RWPE2 (cell line): ENCODE data around the gene CENPX.
A peak's percentile ranks its signal among the peaks of the same experiment; 100 is the strongest.

ENCODE experiments used
- ATAC-seq: fragments of 200-7000 bp; cut with Tn5 transposase; 3 replicates; pipeline ENCODE4 v1.9.1; 2021; ENCODE audit warnings: low read depth
- DNase-seq: peaks from one replicate; pipeline ENCODE4 v3.0.0-alpha.2; 2020; ENCODE audit warnings: low spot score
- H3K27ac ChIP-seq: fragments of 450-650 bp; 2 replicates; pipeline ENCODE4 v1.5.1; 2017; ENCODE audit warnings: mild to moderate bottlenecking; ENCODE audit not compliant: poor library complexity, severe bottlenecking
- H3K27me3 ChIP-seq: fragments of 250-450 bp; sonication (Bioruptor Pico); 2 replicates; pipeline ENCODE4 v1.5.1; 2021; ENCODE audit warnings: mild to moderate bottlenecking, moderate library complexity; ENCODE audit not compliant: insufficient read depth, poor library complexity, severe bottlenecking
- H3K36me3 ChIP-seq: fragments of 250-450 bp; sonication (Bioruptor Pico); 2 replicates; pipeline ENCODE4 v1.5.1; 2020; ENCODE audit warnings: low read depth, mild to moderate bottlenecking, moderate library complexity
- H3K4me1 ChIP-seq: fragments of 250-450 bp; sonication (Bioruptor Pico); 2 replicates; pipeline ENCODE4 v1.5.1; 2021; ENCODE audit warnings: mild to moderate bottlenecking, moderate library complexity; ENCODE audit not compliant: insufficient read depth, poor library complexity, severe bottlenecking
- H3K4me3 ChIP-seq: fragments of 250-450 bp; sonication (Bioruptor Pico); 2 replicates; pipeline ENCODE4 v1.5.1; 2021; ENCODE audit warnings: mild to moderate bottlenecking, moderate library complexity; ENCODE audit not compliant: severe bottlenecking
- H3K9me3 ChIP-seq: fragments of 250-450 bp; sonication (Bioruptor Pico); 2 replicates; pipeline ENCODE4 v1.5.1; 2021; ENCODE audit warnings: mild to moderate bottlenecking, moderate library complexity; ENCODE audit not compliant: severe bottlenecking
- TF ChIP-seq, protein P1 (sequence below): fragments of 450-650 bp; IDR thresholded peaks from one replicate; pipeline ENCODE4 v1.5.1; 2017; ENCODE audit warnings: mild to moderate bottlenecking, moderate library complexity; ENCODE audit not compliant: poor library complexity, severe bottlenecking

Gene CENPX

DNA sequence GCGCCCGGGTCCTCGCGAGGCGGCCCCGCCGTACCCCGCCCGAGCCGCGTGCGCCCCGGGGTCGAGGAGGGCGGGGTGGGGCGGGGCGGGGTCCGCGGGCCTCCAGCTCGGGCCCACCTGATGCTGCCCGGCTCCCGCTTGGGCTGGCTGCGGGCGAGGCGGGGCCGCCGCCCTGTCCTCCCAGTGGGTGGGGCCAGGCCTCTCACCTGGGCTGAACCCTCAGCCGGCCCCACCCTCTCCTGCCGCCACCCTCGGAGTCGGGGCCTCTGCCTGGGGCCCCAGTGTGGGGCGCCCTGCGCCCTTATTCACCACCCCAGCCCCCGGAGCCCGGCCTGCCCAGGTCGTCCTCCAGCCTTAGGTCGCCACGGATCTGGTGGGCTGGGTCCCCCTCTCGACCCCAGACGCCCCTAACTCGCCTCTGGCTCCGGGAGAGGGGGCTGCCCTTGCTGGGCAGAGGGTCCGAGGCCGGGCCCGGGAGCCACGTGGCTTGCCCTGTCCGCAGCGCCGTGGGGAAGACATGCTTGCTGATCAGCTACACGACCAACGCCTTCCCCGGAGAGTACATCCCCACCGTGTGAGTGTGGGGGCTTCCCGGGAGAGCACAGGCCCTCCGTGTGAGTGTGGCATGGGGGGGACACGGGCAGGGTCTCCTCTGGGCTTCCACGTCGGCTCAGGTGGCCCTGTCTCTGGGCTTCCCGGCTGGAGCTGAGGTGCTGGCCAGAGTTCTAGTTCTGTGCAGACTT is 9.4 kb upstream of the CENPX start:
- TF ChIP-seq, protein P1, sequence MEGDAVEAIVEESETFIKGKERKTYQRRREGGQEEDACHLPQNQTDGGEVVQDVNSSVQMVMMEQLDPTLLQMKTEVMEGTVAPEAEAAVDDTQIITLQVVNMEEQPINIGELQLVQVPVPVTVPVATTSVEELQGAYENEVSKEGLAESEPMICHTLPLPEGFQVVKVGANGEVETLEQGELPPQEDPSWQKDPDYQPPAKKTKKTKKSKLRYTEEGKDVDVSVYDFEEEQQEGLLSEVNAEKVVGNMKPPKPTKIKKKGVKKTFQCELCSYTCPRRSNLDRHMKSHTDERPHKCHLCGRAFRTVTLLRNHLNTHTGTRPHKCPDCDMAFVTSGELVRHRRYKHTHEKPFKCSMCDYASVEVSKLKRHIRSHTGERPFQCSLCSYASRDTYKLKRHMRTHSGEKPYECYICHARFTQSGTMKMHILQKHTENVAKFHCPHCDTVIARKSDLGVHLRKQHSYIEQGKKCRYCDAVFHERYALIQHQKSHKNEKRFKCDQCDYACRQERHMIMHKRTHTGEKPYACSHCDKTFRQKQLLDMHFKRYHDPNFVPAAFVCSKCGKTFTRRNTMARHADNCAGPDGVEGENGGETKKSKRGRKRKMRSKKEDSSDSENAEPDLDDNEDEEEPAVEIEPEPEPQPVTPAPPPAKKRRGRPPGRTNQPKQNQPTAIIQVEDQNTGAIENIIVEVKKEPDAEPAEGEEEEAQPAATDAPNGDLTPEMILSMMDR = no peak
- no peaks in the 10 kb centered on the region for H3K27me3 ChIP-seq
- peak; percentile 65 for ATAC-seq
- H3K4me3 ChIP-seq = peak overlapping the region; percentile 46
- H3K4me1 ChIP-seq = no peaks in the 10 kb centered on the region
- peaks cover 18% of the 10 kb centered on the region for H3K36me3 ChIP-seq
- H3K9me3 ChIP-seq = no peaks in the 10 kb centered on the region
- H3K27ac ChIP-seq = peak overlapping the region; percentile 52
- no peak for DNase-seq

DNA sequence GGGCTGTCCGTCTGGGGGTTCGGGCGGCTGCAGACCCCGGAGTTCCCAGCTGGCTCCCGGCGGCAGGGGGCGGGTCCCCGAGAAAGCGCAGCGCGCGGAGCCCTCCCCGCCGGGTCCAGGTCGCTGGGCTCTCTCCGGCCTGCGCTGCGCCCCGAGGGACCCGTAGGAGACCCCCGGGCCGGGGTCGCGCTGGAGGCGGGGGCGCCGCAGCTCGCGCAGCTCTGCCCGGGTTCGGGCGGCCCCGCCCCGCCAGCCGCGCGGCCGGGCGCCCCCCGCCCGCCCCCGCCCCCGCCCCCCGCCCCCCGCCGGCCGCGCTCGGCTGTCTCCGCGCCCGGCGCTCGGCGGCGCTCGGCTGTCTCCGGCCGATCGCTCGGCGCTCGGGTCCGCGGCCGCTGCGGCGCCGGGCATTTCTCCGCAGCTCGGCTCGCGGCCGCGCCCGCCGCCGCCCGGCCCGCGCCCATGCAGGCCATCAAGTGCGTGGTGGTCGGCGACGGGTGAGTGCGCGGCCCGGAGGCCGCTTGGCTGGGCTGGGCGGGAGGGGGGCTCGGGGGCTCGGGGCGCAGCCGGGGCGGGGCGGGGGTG is 8.7 kb upstream of the CENPX start, which contains the start of gene RAC3:
Gene RAC3 (plus strand): TSS at position 376 of the 582 bp plus-strand sequence. CDS start 84 bp downstream, at position 460.
- no peaks in the 10 kb centered on the region for H3K9me3 ChIP-seq
- ATAC-seq (peak; percentile 11), DNase-seq (no peak)
- peak within 1 kb of the TSS; percentile 46 for H3K4me3 ChIP-seq
- H3K27ac ChIP-seq = peak within 1 kb of the TSS; percentile 52
- TF ChIP-seq, protein P1 = no peak
- peaks cover 15% of the 10 kb centered on the region for H3K36me3 ChIP-seq
- no peaks in the 10 kb centered on the region for H3K27me3 ChIP-seq
- H3K4me1 ChIP-seq = no peaks in the 10 kb centered on the region

DNA sequence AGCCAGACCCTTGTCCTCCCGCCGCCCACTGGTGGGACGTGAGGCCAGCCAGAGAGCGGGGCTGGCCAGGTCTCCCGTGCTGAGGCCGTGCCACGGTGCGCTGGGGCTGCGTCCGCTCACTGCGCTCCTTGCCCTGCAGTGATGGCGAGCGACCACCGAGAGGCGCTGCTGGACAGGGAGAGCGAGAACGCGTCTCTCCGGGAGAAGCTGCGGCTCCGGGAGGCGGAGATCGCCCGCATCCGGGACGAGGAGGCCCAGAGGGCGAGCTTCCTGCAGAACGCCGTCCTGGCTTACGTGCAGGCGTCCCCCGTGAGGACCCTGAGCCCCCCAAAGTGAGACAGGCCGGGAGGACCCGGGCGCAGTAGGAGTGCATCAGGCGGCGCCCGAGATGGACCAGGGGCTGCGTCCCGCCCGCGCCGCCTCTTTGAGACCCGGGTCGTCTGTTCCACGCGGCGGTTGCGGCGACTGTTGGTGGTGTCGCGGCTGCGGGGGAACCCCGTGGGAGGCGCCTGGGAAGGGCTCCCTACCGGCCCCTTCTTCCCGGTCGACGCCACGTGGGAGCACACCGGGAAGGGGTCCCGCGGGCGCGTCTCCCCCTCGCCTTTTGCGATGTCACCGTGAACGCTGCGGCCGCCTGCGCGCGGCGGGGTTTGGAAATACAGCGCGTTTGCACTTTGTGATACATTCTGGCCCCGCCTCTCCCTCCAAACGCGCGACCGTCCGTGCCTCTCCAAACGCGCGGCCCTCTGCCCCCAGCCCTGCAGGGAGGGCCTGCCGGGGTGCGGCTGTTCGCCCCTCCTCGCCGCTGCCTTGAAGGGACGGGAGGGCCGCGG is 8.0 kb upstream of the CENPX start:
- ATAC-seq (peak; percentile 49), DNase-seq (no peak)
- no peaks in the 10 kb centered on the region for H3K4me1 ChIP-seq
- no peaks in the 10 kb centered on the region for H3K27me3 ChIP-seq
- H3K27ac ChIP-seq = peak overlapping the region; percentile 52
- peaks cover 8% of the 10 kb centered on the region for H3K36me3 ChIP-seq
- no peaks in the 10 kb centered on the region for H3K9me3 ChIP-seq
- TF ChIP-seq, protein P1 = peak; percentile 86
- peak overlapping the region; percentile 46 for H3K4me3 ChIP-seq

DNA sequence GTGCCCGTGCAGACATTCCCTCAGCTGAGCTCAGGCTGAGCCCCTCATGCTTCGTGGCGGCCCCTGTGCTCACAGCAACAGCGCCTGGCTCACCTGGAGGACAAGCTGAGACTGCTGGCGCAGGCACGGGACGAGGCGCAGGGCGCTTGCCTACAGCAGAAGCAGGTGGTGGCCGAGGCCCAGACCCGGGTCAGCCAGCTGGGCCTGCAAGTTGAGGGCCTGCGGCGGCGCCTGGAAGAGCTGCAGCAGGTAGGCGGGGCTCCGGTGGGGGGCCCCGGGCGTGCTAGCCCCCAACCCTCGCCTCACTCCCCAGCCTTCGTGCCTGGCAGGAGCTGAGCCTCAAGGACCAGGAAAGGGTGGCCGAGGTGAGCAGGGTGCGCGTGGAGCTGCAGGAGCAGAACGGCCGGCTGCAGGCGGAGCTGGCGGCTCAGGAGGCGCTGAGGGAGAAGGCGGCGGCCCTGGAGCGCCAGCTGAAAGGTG is 7.4 kb upstream of the CENPX start:
- peaks cover 1% of the 10 kb centered on the region for H3K36me3 ChIP-seq
- ATAC-seq (no peak), DNase-seq (no peak)
- H3K9me3 ChIP-seq = no peaks in the 10 kb centered on the region
- H3K4me3 ChIP-seq = no peak overlapping the region
- TF ChIP-seq, protein P1 = no peak
- no peaks in the 10 kb centered on the region for H3K27me3 ChIP-seq
- H3K27ac ChIP-seq = no peak overlapping the region
- no peaks in the 10 kb centered on the region for H3K4me1 ChIP-seq
